ENCODE measurements around the gene NADSYN1. TPM values are rescaled to one million over a fixed set of nuclear protein-coding genes. Genes with fewer than 3 reads are reported as not detected.
A peak's percentile ranks its signal among the peaks of the same experiment; 100 is the strongest.

NADSYN1 gene
- total RNA-seq, 4 donors from 2014 or later: 21.6 to 62.0 (median 41.8) TPM

DNA sequence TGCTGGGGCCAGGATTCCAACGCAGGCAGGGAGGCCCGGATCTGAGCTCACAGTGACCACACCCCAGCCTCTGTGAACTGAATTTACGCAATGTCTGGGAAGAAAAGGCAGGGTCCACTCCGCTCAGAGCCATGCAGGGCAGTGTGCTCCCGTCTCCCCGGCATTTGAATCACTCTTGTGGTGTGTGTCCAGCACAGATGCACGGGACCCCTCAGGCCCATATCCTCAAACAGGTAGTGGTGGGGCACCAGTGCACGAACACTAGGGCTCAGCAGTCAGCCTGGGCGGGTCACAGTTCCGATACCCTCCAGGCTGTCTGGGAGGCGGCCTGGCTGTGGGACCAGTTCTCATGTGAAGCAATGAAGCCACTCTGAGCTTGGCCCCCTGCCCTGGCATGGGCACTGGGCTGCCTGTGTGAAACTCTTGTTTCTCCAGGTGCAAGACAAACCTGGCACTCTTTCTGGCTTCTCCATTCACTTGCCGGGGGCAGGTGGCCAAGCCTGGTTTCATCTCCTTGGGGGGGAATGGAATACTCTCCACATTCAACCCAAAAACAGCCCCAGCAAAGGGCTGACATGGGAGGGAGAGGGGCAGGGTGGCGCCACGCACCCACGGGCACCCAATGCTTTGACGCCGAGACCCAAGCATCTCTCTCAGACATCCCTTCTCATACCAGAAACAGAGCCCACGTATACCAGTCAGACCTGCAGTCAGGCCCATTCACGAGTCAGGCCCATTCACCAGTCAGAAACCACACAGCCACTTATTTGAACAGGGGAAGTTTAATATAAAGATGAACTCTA lies 19.2 kb upstream of the NADSYN1 start:
- Histone ChIP-seq H3K9me3 (no peaks in the 10 kb centered on the region), H3K4me3 (no peak overlapping the region), H3K27me3 (no peaks in the 10 kb centered on the region), H3K27ac (peak overlapping the region in 2 of 4 donors; percentile 42 to 54), H3K36me3 (peaks cover 0 to 43% of the 10 kb centered on the region in 2 donors), H3K4me1 (peaks cover 0 to 5% (median 0%) of the 10 kb centered on the region in 3 donors)
- TF ChIP-seq POLR2AphosphoS5 (IDR thresholded peaks at IDR 0.05) (no peak), POLR2A (IDR thresholded peaks at IDR 0.05) (no peak), EP300 (IDR thresholded peaks at IDR 0.05) (no peak), CTCF (IDR thresholded peaks at IDR 0.05) (no peak)
- no CpG with 5 or more reads among the region's 19 CpGs for WGBS, 2 donors (ENCODE audit: low coverage in 1 of 2)
- peak; percentile 83 for ATAC-seq

- ATAC-seq: no peak
These were observed 18.4 kb upstream of the NADSYN1 start for GRCh38 chr11:71434576-71435130.

GRCh38 chr11:71435278-71435951 lies 17.6 kb upstream of the NADSYN1 start:
- Histone ChIP-seq H3K27ac (no peak overlapping the region), H3K9me3 (no peaks in the 10 kb centered on the region), H3K27me3 (no peaks in the 10 kb centered on the region), H3K36me3 (peaks cover 0 to 59% of the 10 kb centered on the region in 2 donors), H3K4me1 (peaks cover 0 to 5% (median 0%) of the 10 kb centered on the region in 3 donors), H3K4me3 (no peak overlapping the region)
- no peak for ATAC-seq
- no peak for TF ChIP-seq EP300 (IDR thresholded peaks at IDR 0.05)
- TF ChIP-seq POLR2A (IDR thresholded peaks at IDR 0.05): no peak
- TF ChIP-seq CTCF (IDR thresholded peaks at IDR 0.05): no peak
- no peak for TF ChIP-seq POLR2AphosphoS5 (IDR thresholded peaks at IDR 0.05)
- WGBS, 2 donors (ENCODE audit: low coverage in 1 of 2): 95% methylated on average over 4 of the region's 39 CpGs; no CpG with 5 or more reads in 1 of the 2 donors

More at GRCh38 chr11:71434576-71435130, 18.4 kb upstream of the NADSYN1 start:
- no peak overlapping the region for H3K27ac ChIP-seq
- H3K27me3 ChIP-seq: no peaks in the 10 kb centered on the region
- peaks cover 0 to 5% (median 0%) of the 10 kb centered on the region in 3 donors for H3K4me1 ChIP-seq
- peaks cover 0 to 51% of the 10 kb centered on the region in 2 donors for H3K36me3 ChIP-seq
- 88% methylated on average over 7 of the region's 18 CpGs; no CpG with 5 or more reads in 1 of the 2 donors for WGBS, 2 donors (ENCODE audit: low coverage in 1 of 2)
- H3K9me3 ChIP-seq: no peaks in the 10 kb centered on the region
- no peak for TF ChIP-seq EP300 (IDR thresholded peaks at IDR 0.05)
- no peak for TF ChIP-seq POLR2A (IDR thresholded peaks at IDR 0.05)
- TF ChIP-seq CTCF (IDR thresholded peaks at IDR 0.05): no peak
- TF ChIP-seq POLR2AphosphoS5 (IDR thresholded peaks at IDR 0.05): no peak
- H3K4me3 ChIP-seq: no peak overlapping the region

- no peaks in the 10 kb centered on the region for H3K27me3 ChIP-seq
- no peak for ATAC-seq
- no peak for TF ChIP-seq POLR2AphosphoS5 (IDR thresholded peaks at IDR 0.05)
- TF ChIP-seq EP300 (IDR thresholded peaks at IDR 0.05): no peak
- no peak for TF ChIP-seq CTCF (IDR thresholded peaks at IDR 0.05)
- no peak for TF ChIP-seq POLR2A (IDR thresholded peaks at IDR 0.05)
- no peaks in the 10 kb centered on the region for H3K9me3 ChIP-seq
- no peak overlapping the region for H3K27ac ChIP-seq
- H3K36me3 ChIP-seq: peaks cover 0 to 73% of the 10 kb centered on the region in 2 donors
- WGBS, 2 donors (ENCODE audit: low coverage in 1 of 2): 50 to 92% methylated on average over 1 to 4 of the region's 8 CpGs
- H3K4me3 ChIP-seq: no peak overlapping the region
- H3K4me1 ChIP-seq: peaks cover 0 to 5% (median 0%) of the 10 kb centered on the region in 3 donors
These were observed 16.1 kb upstream of the NADSYN1 start for GRCh38 chr11:71436861-71437260.

All from gastroesophageal sphincter (tissue), 4 donors.